Ureter (tissue), 1 donor: ENCODE results near the gene ZMYND8. TPM values are rescaled to one million over a fixed set of nuclear protein-coding genes. Genes with fewer than 3 reads are reported as not detected.

Source experiments
- DNase-seq: peaks from one replicate; pipeline ENCODE4 v3.0.0-alpha.2; 2020; ENCODE audit warnings: low spot score
- total RNA-seq: library from RNA; stranded (reverse); gene quantifications from one replicate; pipeline ENCODE4 v1.2.4, GENCODE V29; 2023
- donor health status: DM: yes; HTN: yes; CAD: no.

Gene ZMYND8
- total RNA-seq, 1 donor from 2014 or later: 113 TPM

DNA sequence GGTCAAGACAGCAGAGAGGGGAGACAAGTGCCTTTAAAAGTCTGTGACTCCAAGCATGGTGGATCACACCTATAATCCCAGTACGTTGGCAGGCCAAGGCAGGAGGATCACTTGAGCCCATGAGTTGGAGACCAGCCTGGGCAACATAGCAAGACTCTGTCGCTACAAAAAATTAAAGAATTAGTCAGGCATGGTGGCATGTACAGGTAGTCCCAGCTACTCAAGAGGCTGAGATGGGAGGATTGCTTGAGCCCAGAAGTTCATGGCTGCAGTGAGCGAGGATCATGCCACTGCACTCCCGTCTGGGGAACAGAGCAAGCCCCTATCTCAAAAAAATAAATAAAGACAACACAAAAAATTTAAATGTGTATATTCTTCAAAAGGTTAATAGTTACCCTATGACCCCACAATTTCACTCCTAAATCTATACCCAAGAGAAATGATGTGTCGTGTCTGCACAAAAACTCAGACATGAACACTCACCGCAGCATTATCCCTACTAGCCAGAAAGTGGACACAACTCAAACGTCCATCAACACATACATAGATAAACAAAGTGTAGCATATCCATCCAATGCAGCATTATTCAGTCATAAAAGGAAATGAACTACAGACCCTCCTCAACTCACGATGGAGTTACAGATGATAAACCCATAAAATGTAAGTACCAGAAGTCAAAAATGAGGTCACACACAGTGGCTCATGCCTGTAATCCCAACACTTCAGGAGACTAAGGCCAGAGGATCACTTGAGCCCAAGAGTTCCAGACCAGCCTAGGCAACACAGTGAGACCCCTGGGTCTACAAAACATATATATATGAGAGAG lies 23.9 kb downstream of the ZMYND8 start:
- DNase-seq: no peak

DNA sequence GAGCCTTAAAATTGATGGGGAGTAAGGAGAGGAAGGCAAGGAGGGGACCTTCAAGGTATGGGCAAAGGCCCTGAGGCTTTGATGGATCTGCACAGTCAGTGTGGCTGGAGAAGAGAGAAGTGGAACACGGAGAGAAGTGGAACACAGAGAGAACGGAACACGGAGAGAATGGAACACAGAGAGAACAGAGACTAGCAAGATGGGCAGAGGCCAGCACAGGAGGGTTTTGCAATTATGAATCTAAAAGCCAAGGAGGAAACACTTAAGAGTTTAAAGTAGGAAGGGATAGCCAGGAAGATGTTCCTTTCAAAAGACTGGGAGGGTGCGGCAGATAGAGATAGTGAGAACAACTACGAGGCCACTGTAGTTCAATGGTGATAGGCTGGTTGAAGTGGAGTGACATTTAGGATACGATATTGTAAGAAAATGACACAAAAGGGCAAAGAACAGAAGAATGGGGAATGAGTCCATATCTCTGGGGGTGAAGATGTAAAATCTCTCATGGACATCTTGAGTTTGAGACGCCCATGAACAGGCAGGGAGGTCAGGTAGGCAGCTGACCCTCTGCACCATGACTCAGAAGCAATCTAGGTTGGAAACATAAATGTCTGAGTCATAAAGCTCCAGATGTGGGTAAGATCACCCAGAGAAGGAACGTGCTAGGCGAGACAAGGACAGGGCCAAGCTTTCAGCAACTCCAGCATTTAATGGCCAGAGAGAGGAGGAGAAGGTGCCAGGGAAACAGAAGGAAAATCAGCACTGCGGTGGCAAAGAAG lies 25.4 kb downstream of the ZMYND8 start:
- no peak for DNase-seq

DNA sequence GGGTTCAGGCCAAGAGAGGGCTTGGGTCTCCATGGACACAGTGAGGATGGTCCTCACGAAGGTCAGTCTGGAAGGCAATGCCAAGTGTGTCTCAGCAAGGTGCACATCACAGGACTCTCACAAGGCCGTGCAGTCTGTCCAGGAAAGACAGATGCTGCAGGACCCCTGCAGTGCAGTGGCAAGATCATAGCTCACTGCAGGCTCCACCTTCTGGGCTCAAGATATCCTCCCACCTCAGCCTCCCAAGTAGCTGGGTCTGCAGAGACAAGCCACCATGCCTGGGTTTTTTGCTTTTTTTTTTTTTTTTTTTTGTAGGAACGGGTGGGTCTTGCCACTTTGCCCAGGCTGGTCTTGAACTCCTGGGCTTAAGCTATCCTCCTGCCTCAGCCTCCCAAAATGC lies 26.4 kb downstream of the ZMYND8 start:
- DNase-seq: no peak

DNA sequence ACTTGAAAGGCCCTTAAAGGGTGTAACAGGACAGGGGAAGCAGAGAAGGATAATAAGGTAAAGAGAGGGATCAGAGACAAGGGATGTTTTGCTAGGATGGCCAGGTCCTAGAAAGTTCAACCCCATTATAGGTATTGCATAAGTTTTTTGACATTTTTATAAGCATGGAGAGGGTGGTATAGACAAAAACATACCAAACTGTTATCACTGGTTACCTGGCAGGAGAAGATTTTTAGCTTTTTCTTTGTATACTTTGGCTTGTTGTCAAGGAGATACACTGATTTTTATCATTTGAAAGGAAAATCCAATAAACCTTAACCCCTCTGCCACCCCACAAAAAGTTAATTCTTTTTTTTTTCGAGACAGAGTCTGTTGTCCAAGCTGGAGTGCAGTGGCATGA lies 28.4 kb downstream of the ZMYND8 start:
- no peak for DNase-seq

DNA sequence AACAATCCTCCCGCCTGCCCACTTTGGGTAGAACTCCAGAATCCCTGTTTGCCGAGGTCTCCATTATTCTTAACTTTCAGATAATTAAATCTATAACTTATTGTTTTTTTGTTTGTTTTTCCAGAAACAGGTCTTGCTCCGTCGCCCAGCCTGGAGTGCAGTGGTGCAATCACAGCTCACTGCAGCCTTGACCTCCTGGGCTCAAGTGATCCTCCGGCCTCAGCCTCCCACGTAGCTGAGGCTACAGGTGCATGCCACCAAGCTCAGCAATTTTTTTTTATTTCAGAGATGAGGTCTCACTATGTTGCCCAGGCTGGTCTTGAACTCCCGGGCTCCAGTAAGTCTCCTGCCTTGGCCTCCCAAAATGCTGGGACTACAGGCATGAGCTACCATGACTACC lies 28.8 kb downstream of the ZMYND8 start:
- no peak for DNase-seq

DNA sequence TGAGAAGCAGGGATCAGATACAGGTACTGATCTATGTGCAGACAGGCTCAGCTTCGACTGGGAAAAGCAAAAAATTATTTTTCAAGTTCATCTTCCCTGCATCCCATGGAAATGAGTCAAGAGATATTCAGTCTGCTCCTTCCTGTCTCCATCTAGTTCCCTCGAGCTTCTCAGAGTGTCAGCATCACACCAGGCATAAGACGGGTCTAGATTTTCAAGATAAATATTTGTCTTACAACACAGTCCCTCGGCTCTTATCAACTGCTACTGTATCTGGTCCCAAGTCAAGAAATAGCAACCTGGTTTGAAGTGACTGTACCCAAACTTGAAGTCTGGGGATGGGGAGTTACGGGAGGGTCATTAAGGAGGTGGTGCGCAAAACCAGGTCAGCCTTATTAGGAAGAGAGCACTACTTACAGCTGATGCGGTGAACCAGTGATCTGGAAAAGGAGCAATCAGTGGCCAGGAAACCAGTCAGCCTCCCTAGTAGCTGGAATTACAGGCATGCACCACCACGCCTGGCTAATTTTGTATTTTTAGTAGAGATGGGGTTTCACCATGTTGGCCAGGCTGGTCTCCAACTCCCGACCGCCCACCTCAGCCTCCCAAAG lies 29.7 kb downstream of the ZMYND8 start:
- no peak for DNase-seq

DNA sequence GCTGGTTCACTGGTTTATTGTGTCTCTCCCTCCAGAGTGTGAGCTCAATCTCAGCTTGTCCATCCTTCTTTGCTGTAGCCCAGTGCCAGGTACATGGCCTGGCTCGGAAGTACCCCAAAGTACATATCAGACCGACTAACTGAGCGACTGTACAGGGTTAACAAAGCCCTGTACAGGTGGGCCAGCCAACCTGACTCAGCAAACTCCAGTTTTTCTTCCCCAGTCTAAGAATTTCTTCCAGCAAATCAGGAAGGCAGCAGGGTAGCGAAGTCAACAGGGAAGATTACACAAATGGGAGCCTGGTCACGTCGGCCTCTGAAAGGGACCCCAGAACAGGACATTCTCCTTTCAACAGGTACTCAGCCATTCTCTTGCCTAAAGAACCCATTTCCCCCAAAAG lies 31.3 kb downstream of the ZMYND8 start:
- no peak for DNase-seq

DNA sequence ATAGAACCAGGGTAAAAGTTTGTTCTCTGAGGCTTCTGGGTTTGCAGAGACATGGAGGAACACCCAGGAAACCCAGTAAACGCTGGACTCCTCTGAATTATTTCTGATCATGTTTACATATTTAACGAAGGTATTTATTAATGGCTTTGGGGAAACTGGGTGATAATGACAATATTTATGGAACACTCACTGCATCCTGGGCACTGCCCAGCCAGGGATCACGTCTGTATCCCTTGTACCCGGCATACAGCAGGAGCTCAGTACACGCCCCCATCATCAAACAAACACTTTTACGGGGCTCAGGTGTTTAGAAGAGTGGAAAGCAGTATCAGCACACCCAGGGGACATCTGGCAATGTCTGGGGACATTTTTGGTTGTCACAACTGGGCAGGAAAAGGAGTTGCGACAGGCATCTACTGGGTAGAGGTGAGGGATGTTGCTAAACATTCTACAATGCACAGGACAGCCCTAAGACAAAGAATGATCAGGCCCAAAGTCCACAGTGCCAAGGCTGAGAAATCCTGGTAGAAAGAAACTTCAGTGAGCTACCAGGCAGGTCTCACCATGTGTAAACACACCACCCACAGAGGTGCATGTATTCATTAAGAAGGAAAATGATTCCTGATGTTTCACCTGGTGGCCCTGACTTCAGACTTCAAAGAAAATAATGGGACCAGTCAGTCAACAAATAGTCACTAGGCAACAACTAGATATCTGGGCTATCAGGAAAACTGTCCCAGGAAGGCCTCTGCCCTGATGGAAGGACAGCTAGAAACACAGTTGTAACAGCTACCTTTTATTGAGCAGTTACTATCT lies 35.3 kb downstream of the ZMYND8 start:
- no peak for DNase-seq

DNA sequence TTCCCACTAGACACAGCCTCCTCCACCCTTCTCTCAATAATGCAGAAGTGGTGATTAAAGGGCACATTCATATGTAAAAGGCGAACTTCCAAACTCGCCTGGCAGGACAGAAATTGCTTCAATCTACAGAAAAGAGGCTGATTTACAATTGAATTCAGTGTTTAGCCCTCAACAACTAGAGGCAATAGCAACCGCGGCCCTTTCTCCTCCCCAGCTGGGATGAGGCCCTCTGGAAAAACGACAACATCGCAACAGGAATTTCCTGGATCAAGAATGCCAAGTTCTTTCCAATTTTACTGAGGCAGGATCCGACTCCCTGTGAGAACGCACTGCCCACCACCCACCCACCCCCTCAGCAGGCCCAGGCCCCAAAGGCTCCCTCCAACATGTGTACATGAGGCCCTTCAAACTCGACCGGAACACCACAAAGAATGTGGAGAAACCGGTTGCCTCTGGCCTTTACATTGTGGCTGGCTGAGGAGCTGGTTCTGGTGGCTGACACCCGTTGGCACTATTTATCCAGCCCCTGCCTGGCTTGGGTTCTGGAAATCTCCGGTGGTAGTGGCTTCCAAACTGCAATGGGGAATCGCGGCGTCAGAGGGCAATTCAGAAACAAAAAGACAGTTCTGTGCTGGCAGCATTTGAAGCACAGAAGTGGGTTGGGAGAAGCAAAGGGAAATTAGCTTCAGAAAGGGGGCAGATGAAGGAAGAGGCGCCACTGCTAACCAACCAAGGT lies 36.8 kb downstream of the ZMYND8 start:
- DNase-seq: peak; percentile 87

DNA sequence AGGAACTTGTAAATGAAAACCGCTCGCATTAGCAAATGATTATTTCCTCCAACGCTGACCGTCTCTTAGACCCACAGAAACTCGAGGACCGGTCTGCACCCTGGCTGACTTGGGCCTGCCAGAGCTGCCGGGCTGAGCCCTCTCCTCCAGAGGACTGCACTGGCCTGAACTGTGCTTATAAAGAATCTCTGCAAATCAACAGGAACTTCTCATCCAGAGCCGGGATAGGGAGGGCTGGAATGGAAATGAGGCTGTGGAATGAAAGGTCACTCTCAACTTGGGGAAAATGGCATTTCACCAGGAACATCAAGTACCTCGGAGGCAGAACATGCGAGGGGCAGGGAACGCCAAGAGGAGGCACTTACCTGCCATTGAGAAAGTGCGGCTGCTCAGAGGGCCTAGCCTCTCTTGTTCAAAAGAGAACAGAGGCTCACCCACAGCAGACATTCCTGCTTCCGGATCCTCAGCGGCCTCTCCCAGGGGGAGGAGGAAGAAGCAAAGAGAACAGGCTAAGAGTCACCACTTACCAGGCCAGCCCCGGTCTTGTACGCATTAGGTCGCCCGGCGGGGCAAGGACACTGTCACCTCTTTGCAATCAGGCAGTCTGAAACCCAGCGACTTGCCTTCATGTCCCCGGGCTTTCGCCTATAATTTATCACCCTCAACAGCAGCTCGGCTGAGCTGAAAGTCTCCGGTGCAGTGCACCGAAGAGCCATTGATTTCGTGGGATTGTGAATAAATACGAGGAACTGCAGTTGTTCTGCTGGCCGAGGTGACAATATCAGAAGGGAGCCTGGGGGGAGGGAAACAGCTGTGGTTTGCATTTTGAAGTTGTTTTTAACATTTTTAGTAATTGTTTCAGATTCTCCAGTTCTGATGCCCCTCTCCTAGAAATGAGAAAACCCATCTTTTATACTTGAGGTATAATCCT lies 37.6 kb downstream of the ZMYND8 start:
- peak; percentile 80 for DNase-seq

DNA sequence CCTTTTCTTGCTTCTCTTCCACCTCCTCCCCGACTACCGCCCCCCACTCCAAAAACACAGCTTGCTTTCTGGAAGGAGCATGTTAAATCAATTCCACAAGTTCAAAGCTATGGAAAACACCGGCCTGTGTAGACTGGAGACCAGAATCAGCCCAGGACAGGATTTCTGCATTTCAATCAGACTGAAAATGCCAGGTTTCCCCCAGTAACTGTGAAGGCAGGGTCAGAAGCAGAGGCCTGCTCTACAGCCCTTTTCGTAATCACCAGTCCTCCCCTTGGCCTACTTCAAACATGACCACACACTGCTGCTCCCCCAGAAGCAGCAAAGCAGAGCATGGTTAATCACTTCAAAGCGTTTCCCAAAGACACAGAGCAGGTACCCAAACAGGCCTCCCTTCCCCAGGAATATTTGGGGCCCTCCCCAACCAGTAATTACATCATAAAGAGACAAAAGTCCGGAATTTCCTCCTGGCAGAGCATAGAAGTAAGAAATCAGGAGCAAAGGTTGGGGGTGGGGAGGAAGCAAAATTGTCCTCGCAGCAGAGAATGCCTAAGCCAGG lies 38.4 kb downstream of the ZMYND8 start:
- no peak for DNase-seq

DNA sequence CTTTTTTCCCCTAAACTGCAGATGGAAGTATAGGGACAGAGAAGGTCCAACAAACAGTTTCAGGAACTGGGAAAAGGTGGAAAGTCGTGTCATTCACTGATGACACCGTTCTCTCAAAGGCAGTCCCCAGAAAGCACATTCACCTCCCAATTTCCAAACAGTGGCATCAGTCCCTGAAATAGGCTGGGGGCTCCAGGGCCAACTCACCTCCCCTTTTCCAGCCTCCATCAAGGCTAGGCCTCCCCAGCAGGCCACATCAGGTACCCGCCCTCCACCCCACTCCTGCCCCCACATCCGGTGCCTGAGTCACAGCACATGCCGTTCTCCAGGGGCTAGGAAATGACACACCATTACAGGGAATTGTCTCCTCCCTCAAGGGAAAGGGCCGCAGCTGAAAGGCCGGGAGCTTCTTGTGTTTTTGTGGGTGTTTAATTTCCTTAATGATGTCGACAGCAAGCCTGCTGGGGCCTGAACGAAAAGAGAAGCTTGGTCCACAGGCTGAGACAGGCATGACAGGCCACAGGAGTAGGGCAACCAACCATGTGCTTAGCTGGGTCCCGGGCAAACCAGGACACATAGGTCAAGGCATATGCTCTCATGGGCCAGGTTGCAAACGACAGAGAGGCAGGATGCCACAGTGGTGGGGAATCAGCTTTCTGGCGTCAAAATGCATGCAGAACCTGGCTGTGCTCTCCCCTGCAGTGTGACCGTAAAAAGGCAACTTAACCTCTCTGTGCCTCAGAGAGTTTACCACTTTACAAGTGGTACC lies 39.2 kb downstream of the ZMYND8 start:
- DNase-seq: peak; percentile 90

DNA sequence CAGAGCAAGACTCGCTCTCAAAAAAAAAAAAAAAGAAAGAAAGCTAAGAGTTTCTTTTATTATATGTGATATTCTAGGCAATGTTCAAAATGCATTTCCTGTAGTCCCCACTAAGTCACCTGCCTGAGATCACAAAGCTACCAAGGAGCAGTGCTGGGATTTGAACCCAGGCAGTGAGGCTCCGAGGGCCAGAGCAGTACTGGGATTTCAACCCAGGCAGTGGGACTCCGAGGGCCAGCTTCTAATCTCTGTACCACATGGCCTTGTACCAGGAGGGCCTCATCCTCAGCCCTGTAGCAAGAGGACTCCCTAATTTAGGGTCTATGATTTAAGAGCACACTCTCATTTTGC lies 39.7 kb downstream of the ZMYND8 start:
- DNase-seq: no peak

DNA sequence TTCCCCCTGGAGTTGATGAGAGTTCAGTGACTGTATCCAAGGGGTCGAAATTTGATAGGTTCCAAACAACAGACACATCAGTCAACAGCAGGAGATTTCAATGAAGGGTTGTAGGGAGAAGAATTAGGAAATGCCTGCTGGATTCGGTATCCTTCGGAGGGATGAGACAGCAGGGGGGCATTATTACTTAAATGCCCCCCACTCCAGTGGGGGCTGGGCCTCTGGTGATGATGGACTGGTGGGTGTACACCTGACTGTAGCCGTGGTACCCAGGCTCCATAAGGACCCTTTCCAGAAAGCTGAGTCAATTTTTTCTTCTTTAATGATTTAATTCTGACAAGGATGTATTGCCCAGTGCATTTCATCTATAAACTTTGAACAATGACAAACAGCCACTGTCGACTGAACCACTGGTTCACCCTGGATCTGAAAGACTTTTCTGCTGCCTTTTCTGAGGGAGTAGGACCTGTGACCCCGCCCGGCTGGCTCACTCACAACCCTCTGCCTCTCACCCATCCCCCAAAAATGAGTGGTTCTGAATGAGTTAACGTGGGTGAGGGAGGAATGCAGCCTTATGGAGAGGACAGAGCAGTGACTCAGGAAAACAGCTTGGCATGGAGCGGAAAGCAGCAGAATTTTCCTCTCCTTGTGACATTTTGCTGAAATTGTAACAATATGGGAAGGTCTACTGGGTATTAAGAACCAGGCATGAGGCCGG lies 41.0 kb downstream of the ZMYND8 start:
- DNase-seq: no peak

DNA sequence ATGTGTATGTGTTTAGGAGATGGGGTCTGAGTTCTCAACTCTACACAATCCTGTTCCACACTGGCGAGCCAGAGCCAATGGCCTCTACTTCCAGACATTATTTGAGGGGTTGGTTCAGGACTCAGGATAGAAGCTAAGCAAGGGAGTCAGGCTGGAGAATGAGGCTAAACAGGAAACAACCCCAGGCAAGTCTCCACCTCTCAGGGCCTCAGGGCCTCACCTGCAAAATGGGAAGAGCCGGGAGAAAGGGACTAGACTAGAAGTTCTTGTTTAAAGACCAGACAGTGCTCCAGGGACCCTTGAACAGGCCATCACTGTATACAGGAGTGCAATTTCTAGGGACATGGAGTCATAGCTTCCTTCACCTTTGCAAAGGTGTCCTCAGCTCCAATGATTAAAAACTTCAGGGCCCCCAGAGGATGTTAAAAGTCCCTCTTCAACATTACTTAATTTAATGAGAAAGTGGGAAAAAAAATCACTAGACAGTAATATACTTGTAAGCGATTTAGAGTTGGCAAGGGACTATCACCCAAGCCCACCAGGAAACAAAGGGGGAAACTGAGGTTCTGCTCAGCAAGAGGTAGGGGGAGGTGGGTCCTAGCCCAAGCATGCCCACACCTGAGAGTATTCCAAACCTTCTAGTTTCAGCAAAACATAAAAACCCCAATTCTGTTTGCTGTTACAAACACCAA lies 41.7 kb downstream of the ZMYND8 start:
- DNase-seq: no peak

DNA sequence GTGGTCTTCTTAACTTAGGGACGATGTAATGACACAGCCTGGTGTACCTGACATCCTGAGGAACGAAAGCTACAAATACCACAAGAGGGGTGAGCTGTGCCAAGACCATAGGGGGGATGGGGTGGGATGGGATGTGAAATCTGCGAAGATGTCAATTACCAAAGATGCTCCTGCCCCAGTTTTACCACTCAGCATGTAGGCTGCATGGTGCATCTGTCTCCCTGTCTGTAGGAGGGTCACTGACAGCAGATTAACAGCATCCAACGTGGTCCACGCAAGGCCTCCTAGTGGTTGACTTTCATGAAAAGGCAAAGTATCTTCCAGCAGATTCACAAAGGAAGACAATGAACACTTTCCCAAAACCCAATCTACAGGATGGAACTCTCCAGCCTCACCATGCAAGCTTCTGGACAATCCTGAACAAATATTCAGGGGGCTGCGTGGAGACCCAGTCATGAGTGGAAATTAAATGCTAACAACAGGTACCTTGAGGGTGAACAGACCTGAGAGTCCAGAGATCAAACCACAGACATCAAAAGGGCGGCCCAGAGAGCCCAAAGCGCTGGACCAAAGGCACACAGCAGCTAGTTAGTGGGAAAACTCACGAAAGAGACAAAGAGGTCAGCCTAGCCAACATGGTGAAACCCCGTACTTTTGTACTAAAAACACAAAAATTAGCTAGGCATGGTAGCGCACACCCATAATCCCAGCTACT lies 44.4 kb downstream of the ZMYND8 start:
- DNase-seq: no peak

DNA sequence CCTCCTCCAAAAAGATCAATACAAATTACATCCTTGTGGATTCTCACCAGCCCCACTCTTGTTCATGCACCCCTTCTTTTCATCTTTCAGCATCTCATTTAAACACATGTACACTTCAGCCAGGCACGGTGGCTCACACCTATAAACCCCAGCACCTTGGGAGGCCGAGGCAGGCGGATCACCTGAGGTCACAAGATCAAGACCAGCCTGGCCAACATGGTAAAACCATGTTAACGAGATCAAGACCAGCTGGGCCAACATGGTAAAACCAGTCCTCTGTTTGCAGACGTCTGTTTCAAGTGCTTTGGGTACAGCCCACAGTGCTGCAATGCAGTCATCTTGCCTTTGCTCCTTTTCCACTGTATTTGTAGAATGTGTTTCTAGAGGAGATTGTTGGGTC lies 45.3 kb downstream of the ZMYND8 start:
- DNase-seq: no peak
